ENCODE results near the gene SLC6A11. TPM values are rescaled to one million over a fixed set of nuclear protein-coding genes. Genes with fewer than 3 reads are reported as not detected.

The SLC6A11 gene
- total RNA-seq, 1 donor from 2014 or later, result 2.7 TPM

DNA sequence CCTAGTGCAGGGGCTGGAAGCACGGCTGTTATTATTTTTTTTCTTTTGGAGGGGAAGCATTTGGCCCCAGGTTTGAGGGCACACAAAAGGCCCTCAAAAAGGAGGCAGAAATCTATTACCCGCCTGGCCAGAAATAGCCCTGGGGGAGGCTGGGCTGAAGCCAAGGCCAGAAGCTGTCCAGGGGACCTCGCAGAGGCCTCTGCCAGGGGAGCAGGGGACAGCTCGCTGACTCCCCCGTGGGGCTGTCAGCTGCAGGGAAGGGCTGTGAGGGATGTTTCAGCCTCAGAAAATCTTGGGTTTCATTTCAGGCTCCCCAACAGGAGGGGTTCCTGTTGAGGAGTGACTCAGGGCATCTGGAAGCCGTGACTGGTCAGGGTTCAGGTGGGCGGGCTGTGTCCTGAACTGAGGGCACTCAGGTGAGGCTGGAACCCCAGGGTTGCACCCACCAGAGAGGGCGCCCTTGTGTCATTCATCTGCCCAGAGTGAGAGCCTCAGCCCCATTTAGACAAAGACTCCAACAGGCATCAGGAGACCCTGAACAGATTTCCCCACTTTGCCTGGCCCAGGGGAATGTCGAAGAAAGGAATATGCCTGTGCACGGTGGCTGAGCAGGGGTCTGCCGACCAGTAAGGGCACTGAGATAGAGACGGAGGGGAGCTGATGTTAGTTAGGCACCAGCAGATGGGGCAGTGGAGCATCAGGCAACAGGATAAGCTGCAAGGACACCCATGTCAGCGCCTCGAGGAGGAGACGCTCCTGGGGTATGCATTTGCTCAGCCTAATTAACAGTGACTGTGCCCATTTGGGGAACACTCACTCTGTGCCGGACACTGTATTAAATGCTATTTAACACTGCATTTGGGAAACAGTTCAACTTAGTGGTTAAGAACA is 43.5 kb upstream of the SLC6A11 start:
- Mint-ChIP-seq H3K36me3 (no peaks in the 10 kb centered on the region), H3K4me1 (no peaks in the 10 kb centered on the region), H3K4me3 (no peak overlapping the region), H3K27me3 (ENCODE audit: low read depth) (peaks cover 69% of the 10 kb centered on the region), H3K9me3 (peaks cover 6% of the 10 kb centered on the region), H3K27ac (no peak overlapping the region)
- DNase-seq (ENCODE audit: low spot score in 2 of 2, unreplicated experiment in 2 of 2), result no peak
- TF ChIP-seq, protein P1, sequence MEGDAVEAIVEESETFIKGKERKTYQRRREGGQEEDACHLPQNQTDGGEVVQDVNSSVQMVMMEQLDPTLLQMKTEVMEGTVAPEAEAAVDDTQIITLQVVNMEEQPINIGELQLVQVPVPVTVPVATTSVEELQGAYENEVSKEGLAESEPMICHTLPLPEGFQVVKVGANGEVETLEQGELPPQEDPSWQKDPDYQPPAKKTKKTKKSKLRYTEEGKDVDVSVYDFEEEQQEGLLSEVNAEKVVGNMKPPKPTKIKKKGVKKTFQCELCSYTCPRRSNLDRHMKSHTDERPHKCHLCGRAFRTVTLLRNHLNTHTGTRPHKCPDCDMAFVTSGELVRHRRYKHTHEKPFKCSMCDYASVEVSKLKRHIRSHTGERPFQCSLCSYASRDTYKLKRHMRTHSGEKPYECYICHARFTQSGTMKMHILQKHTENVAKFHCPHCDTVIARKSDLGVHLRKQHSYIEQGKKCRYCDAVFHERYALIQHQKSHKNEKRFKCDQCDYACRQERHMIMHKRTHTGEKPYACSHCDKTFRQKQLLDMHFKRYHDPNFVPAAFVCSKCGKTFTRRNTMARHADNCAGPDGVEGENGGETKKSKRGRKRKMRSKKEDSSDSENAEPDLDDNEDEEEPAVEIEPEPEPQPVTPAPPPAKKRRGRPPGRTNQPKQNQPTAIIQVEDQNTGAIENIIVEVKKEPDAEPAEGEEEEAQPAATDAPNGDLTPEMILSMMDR (IDR thresholded peaks at IDR 0.05; ENCODE audit: unreplicated experiment), result no peak

DNA sequence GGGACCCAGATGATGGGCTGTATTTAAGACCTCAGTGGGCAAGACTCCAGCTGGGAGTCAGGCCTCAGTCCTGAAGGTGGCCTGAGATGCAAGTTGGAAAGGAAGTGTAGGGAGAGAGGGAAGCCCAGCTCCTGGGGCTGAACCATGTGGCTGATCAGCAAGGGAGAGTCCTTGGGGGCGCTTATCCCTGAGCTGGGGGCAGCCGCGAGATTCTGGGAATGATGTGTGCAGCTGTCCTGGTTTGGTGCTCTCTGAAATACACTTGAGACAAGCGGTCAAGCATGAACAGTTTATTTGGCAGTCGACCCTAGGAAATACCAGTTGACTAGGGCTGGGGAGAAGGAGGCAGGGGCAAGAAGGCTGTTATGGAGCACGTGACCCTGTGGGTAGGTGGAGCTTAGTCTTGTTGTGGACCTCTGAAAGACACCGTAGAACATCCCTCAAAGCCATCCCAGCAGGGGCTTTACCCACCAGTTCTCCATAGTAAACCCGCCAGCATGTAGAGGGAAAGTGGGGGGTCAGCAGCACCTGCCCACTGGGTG is 41.8 kb upstream of the SLC6A11 start:
- Mint-ChIP-seq H3K4me1 (no peaks in the 10 kb centered on the region), H3K4me3 (no peak overlapping the region), H3K27me3 (ENCODE audit: low read depth) (peaks cover 69% of the 10 kb centered on the region), H3K27ac (no peak overlapping the region), H3K9me3 (peaks cover 6% of the 10 kb centered on the region), H3K36me3 (no peaks in the 10 kb centered on the region)
- no peak for DNase-seq (ENCODE audit: low spot score in 2 of 2, unreplicated experiment in 2 of 2)
- TF ChIP-seq, protein P1 (IDR thresholded peaks at IDR 0.05; ENCODE audit: unreplicated experiment), result no peak

DNA sequence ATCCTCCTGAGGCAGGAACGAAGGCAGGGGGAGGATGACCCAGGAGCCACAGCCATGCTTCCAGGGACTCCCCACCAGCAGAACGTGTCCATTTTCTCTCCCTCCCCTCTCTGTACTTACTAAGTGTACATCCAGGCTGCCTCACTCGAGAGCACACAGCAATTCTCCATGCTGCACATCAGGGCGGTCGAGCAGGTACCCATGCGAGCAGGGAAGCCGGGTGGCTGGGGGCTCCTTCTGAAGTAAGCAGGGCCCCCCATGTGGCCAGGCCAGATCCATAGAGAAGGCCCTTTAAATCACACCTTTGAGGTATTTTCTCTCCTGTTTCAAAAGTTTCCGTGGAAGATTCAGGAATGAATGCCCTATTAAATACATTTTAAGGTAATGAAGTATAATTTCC is 41.2 kb upstream of the SLC6A11 start:
- Mint-ChIP-seq H3K27me3 (ENCODE audit: low read depth) (peaks cover 72% of the 10 kb centered on the region), H3K4me1 (no peaks in the 10 kb centered on the region), H3K27ac (no peak overlapping the region), H3K9me3 (peaks cover 2% of the 10 kb centered on the region), H3K36me3 (no peaks in the 10 kb centered on the region), H3K4me3 (no peak overlapping the region)
- DNase-seq (ENCODE audit: low spot score in 2 of 2, unreplicated experiment in 2 of 2), result no peak
- TF ChIP-seq, protein P1 (IDR thresholded peaks at IDR 0.05; ENCODE audit: unreplicated experiment), result no peak

DNA sequence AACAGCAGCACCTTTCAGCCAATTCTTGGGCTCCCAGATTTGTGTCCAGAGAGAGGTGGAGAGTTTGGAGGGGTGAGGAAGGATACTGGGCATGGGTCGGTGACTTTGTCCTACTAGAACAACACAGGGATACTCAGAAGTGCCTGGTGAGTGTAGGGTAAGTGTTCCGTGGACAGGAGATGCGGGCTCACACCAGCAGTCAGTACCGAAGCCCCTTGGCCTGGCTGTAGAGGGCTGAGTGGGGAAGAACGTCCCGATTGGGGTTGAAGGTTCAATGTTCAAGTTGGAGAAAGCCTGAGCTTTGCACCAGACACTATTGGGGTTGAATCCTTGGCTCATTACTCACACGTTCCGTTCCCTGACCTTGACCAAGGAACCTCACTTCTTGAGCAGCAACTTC is 40.8 kb upstream of the SLC6A11 start:
- H3K27ac Mint-ChIP-seq, result no peak overlapping the region
- no peaks in the 10 kb centered on the region for H3K36me3 Mint-ChIP-seq
- H3K4me1 Mint-ChIP-seq, result no peaks in the 10 kb centered on the region
- DNase-seq (ENCODE audit: low spot score in 2 of 2, unreplicated experiment in 2 of 2), result no peak
- H3K4me3 Mint-ChIP-seq, result no peak overlapping the region
- TF ChIP-seq, protein P1 (IDR thresholded peaks at IDR 0.05; ENCODE audit: unreplicated experiment), result no peak
- peaks cover 70% of the 10 kb centered on the region for H3K27me3 Mint-ChIP-seq (ENCODE audit: low read depth)
- no peaks in the 10 kb centered on the region for H3K9me3 Mint-ChIP-seq

DNA sequence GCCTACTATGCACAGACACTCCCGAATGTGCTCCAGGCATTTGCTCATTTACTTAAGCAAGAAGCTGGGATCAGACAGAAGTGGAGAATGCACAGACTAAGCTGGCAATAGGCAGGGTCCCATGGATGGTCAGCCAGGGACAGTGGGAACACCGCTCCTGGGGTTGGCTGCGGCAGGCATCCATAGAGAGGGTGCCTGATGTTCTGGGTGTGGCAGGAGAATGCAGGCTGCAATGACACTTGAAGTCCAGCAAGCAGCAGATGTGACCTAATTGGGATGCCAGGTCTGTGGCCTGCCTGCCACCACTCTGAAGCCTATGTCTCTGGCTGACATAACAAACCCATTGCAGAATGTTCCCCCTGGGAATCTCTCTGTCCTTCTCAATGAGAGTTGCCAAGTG is 40.2 kb upstream of the SLC6A11 start:
- TF ChIP-seq, protein P1 (IDR thresholded peaks at IDR 0.05; ENCODE audit: unreplicated experiment), result no peak
- Mint-ChIP-seq H3K4me1 (no peaks in the 10 kb centered on the region), H3K36me3 (no peaks in the 10 kb centered on the region), H3K27me3 (ENCODE audit: low read depth) (peaks cover 64% of the 10 kb centered on the region), H3K27ac (no peak overlapping the region), H3K4me3 (no peak overlapping the region), H3K9me3 (no peaks in the 10 kb centered on the region)
- DNase-seq (ENCODE audit: low spot score in 2 of 2, unreplicated experiment in 2 of 2), result no peak

Data from mesothelial cell of epicardium (in vitro differentiated cells).